Measurements from ENCODE around the gene ERGIC3. TPM values are rescaled to one million over a fixed set of nuclear protein-coding genes. Genes with fewer than 3 reads are reported as not detected.
"Not testable (repeated sequence)": the region's sequence is repeated elsewhere in the genome, so short reads cannot be mapped to it uniquely, and the experiment has no call there.

The ERGIC3 gene
- total RNA-seq, 4 donors from 2014 or later: 106 to 199 (median 153) TPM

GRCh38 chr20:35546127-35546526 is 4.2 kb downstream of the ERGIC3 start:
- Histone ChIP-seq H3K9me3 (no peaks in the 10 kb centered on the region), H3K4me3 (no peak overlapping the region), H3K4me1 (peaks cover 0 to 19% (median 5%) of the 10 kb centered on the region in 4 donors), H3K27me3 (no peaks in the 10 kb centered on the region), H3K27ac (no peak overlapping the region), H3K36me3 (peaks cover 0 to 80% (median 19%) of the 10 kb centered on the region in 3 donors)
- WGBS, 2 donors: 73 to 88% methylated on average over 1 of the region's 1 CpG
- TF ChIP-seq EP300 (IDR thresholded peaks at IDR 0.05): no peak
- TF ChIP-seq CTCF (IDR thresholded peaks at IDR 0.05): no peak
- no peak for TF ChIP-seq POLR2A (IDR thresholded peaks at IDR 0.05)
- DNase-seq (ENCODE audit: low spot score in 2 of 2): no peak

GRCh38 chr20:35547329-35547728 is 5.5 kb downstream of the ERGIC3 start:
- no peak for TF ChIP-seq CTCF (IDR thresholded peaks at IDR 0.05)
- no peak for TF ChIP-seq POLR2A (IDR thresholded peaks at IDR 0.05)
- no peak for TF ChIP-seq EP300 (IDR thresholded peaks at IDR 0.05)
- WGBS, 2 donors: 80 to 93% methylated on average over 8 to 9 of the region's 9 CpGs
- Histone ChIP-seq H3K27ac (no peak overlapping the region), H3K27me3 (no peaks in the 10 kb centered on the region), H3K9me3 (no peaks in the 10 kb centered on the region), H3K4me3 (no peak overlapping the region), H3K4me1 (peaks cover 0 to 12% (median 3%) of the 10 kb centered on the region in 4 donors), H3K36me3 (peaks cover 0 to 92% (median 19%) of the 10 kb centered on the region in 3 donors)
- DNase-seq (ENCODE audit: low spot score in 2 of 2): no peak

GRCh38 chr20:35551503-35551902 is 9.6 kb downstream of the ERGIC3 start:
- H3K27me3 ChIP-seq: no peaks in the 10 kb centered on the region
- H3K4me1 ChIP-seq: no peaks in the 10 kb centered on the region
- no peak overlapping the region for H3K27ac ChIP-seq
- H3K4me3 ChIP-seq: no peak overlapping the region
- TF ChIP-seq CTCF (IDR thresholded peaks at IDR 0.05): no peak
- no peak for TF ChIP-seq EP300 (IDR thresholded peaks at IDR 0.05)
- TF ChIP-seq POLR2A (IDR thresholded peaks at IDR 0.05): no peak
- peaks cover 0 to 99% (median 25%) of the 10 kb centered on the region in 3 donors for H3K36me3 ChIP-seq
- DNase-seq (ENCODE audit: low spot score in 2 of 2): no peak
- H3K9me3 ChIP-seq: no peaks in the 10 kb centered on the region
- WGBS, 2 donors: 32 to 36% methylated on average over 4 of the region's 4 CpGs

- Histone ChIP-seq H3K4me3 (no peak overlapping the region), H3K27ac (no peak overlapping the region), H3K36me3 (peaks cover 0 to 99% (median 19%) of the 10 kb centered on the region in 3 donors), H3K27me3 (no peaks in the 10 kb centered on the region), H3K4me1 (no peaks in the 10 kb centered on the region), H3K9me3 (no peaks in the 10 kb centered on the region)
- DNase-seq (ENCODE audit: low spot score in 2 of 2): no peak
- WGBS, 2 donors: 92 to 96% methylated on average over 3 of the region's 3 CpGs
- TF ChIP-seq EP300 (IDR thresholded peaks at IDR 0.05) (no peak), CTCF (IDR thresholded peaks at IDR 0.05) (no peak), POLR2A (IDR thresholded peaks at IDR 0.05) (no peak)
Measured at GRCh38 chr20:35552914-35553313, 11.0 kb downstream of the ERGIC3 start.

GRCh38 chr20:35555461-35555860 is 13.6 kb downstream of the ERGIC3 start:
- not testable (repeated sequence) for H3K4me3 ChIP-seq; H3K4me1 ChIP-seq; H3K27ac ChIP-seq; H3K9me3 ChIP-seq; H3K27me3 ChIP-seq; DNase-seq (ENCODE audit: low spot score in 2 of 2)
- 74 to 84% methylated on average over 4 of the region's 4 CpGs for WGBS, 2 donors
- H3K36me3 ChIP-seq: peaks cover 0 to 93% (median 6%) of the 10 kb centered on the region in 3 donors
